OCI-LY1 (cell line): ENCODE measurements around the gene PPP1R36.

ENCODE experiments used
- CTCF ChIP-seq: fragments of 200-600 bp; sonication (generic), shearing (Covaris generic); IDR thresholded peaks from 2 replicates; pipeline ENCODE4 v1.5.1; 2017; ENCODE audit warnings: mild to moderate bottlenecking, antibody characterized with exemption, low read length, moderate library complexity, mixed read lengths
- EZH2 ChIP-seq: fragments of 200-600 bp; sonication (generic), shearing (Covaris generic); IDR thresholded peaks from 2 replicates; pipeline ENCODE4 v1.8.0; 2017; ENCODE audit warnings: borderline replicate concordance, mixed run types, mild to moderate bottlenecking, antibody characterized with exemption, low read length, moderate library complexity, mixed read lengths

DNA sequence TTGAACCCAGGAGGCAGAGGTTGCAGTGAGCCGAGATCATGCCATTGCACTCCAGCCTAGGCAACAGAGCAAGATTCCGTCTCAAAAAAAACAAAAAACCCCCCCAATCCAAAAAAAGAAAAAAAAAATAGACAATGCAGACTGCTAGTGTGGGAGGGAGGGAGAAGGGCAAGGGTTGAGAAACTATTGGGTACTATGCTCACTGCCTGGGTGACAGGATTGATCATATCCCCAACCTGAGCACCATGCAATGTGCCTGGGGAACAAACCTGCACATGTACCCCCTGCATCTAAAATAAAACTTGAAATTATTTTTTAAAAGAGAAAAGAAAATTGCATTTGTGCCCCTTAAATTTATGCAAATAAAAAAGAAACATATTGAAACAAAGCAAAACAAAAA is 88.9 kb downstream of the PPP1R36 start:
- no peak for TF ChIP-seq CTCF
- TF ChIP-seq EZH2: no peak
